Gastrocnemius medialis (tissue), 4 donors: ENCODE data around the gene CHRM2. TPM values are rescaled to one million over a fixed set of nuclear protein-coding genes. Genes with fewer than 3 reads are reported as not detected.

Experiments
- ATAC-seq, 2 donors: fragments of 150-250 bp; one replicate each; pipeline ENCODE4 v1.9.1; 2016
- DNase-seq, 2 donors: peaks; one replicate each; pipeline ENCODE4 v3.0.0-alpha.2; 2019
- H3K27ac ChIP-seq, 4 donors: fragments of 200-600 bp; sonication (generic); 1 replicate in 1 of 4; 2 replicates in 3 of 4; pipeline ENCODE4 v1.5.1; 2016 to 2018; ENCODE audit warnings: mild to moderate bottlenecking in 2 of 4, moderate library complexity in 1 of 4
- H3K27me3 ChIP-seq, 3 donors: fragments of 200-600 bp; sonication (generic) in 2 of 3; 1 replicate in 1 of 3; 2 replicates in 2 of 3; pipeline versions ENCODE4 v1.5.1 to v1.6.0; 2016 to 2019; ENCODE audit warnings: mild to moderate bottlenecking in 1 of 3, moderate library complexity in 1 of 3
- H3K36me3 ChIP-seq, 2 donors: fragments of 200-600 bp; sonication (generic) in 1 of 2; one replicate each; pipeline ENCODE4 v1.5.1; 2017 to 2018
- H3K4me1 ChIP-seq, 2 donors: fragments of 200-600 bp; sonication (generic) in 1 of 2; one replicate each; pipeline ENCODE4 v1.5.1; 2016 to 2017; ENCODE audit warnings: mild to moderate bottlenecking in 2 of 2
- H3K4me3 ChIP-seq, 4 donors: fragments of 200-600 bp; sonication (generic) in 3 of 4; 1 replicate in 1 of 4; 2 replicates in 3 of 4; pipeline ENCODE4 v1.5.1; 2016 to 2019; ENCODE audit warnings: mild to moderate bottlenecking in 2 of 4
- H3K9me3 ChIP-seq, 3 donors: fragments of 200-600 bp; sonication (generic) in 2 of 3; 1 replicate in 1 of 3; 2 replicates in 2 of 3; pipeline ENCODE4 v1.5.1; 2016 to 2019
- CTCF ChIP-seq, 5 experiments: fragments of 450-650 bp in 3 of 5; fragments of 200-600 bp in 2 of 5; sonication (generic) in 2 of 5; IDR thresholded peaks in 4 of 5; conservative IDR thresholded peaks in 1 of 5; 1 replicate in 4 of 5; 2 replicates in 1 of 5; pipeline ENCODE4 v1.5.1; 2016 to 2019; ENCODE audit warnings: antibody characterized with exemption in 5 of 5, mild to moderate bottlenecking in 3 of 5, moderate library complexity in 3 of 5
- POLR2A ChIP-seq, 2 donors: fragments of 450-650 bp; IDR thresholded peaks; one replicate each; pipeline ENCODE4 v1.6.1; 2017; ENCODE audit warnings: antibody characterized with exemption in 2 of 2, mild to moderate bottlenecking in 2 of 2, moderate library complexity in 2 of 2
- in situ Hi-C, 4 donors: fragments of 200-750 bp; cut with MboI; loops; one replicate each; pipeline versions ENCODE4 v1.15.0 to v1.8.0; 2017; ENCODE audit warnings: low sequenced_read_pairs in 4 of 4
- intact Hi-C: fragments of 100-400 bp; cut with DNase I; formaldehyde crosslinking; loops from one replicate; pipeline ENCODE4 v1.15.1; 2023; ENCODE audit warnings: low total_unique reads
- total RNA-seq, 4 donors: library from RNA; depleted of rRNA; stranded (reverse); fragments of >200 nt; gene quantifications; one replicate each; pipeline versions ENCODE4 v1.1.0 to v1.2.3, GENCODE V29; 2016

CHRM2 gene
- total RNA-seq, 4 donors from 2014 or later, result not detected

- DNase-seq (no peak), ATAC-seq (no peak)
- Histone ChIP-seq H3K9me3 (no peaks in the 10 kb centered on the region), H3K36me3 (no peaks in the 10 kb centered on the region), H3K4me3 (no peak overlapping the region), H3K27me3 (no peaks in the 10 kb centered on the region), H3K27ac (no peak overlapping the region), H3K4me1 (no peaks in the 10 kb centered on the region)
- intact Hi-C loops, result no loop called here
- TF ChIP-seq CTCF (IDR thresholded peaks at IDR 0.05 in 4 of 5, conservative IDR thresholded peaks at IDR 0.05 in 1 of 5), result no peak
- in situ Hi-C loops, result no loop called here
These were observed 108.2 kb downstream of the CHRM2 start for GRCh38 chr7:136976504-136977251.

- intact Hi-C loops, result no loop called here
- no peak for TF ChIP-seq CTCF (IDR thresholded peaks at IDR 0.05 in 4 of 5, conservative IDR thresholded peaks at IDR 0.05 in 1 of 5)
- TF ChIP-seq POLR2A (IDR thresholded peaks at IDR 0.05), result no peak
These were observed 124.9 kb downstream of the CHRM2 start for GRCh38 chr7:136993377-136993776.

DNA sequence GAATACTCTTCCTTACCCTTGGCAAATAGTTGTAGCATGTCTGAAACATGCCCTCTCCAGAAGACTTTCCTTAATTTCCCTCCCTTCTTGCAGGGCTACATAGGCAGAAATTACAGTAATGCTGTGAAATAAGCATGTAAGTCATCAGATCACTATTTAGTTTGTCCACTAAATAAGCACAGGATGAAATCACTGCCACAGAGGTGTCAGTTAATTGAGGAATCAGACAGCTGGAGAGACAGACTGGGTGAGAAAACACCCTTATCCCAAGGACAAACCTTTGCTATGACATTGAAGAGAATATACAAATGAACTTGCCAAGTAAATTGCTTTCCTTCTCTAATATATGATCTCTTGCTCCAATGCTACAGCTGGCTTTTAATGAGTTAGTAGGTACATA lies 129.3 kb downstream of the CHRM2 start:
- H3K36me3 ChIP-seq, result no peaks in the 10 kb centered on the region
- intact Hi-C loops, result no loop called here
- H3K4me3 ChIP-seq, result no peak overlapping the region
- TF ChIP-seq POLR2A (IDR thresholded peaks at IDR 0.05) (no peak), CTCF (IDR thresholded peaks at IDR 0.05 in 4 of 5, conservative IDR thresholded peaks at IDR 0.05 in 1 of 5) (no peak)
- no peak for DNase-seq
- in situ Hi-C loops, result no loop called here
- H3K27me3 ChIP-seq, result no peaks in the 10 kb centered on the region
- no peak for ATAC-seq
- H3K27ac ChIP-seq, result no peak overlapping the region
- no peaks in the 10 kb centered on the region for H3K9me3 ChIP-seq
- no peaks in the 10 kb centered on the region for H3K4me1 ChIP-seq

More at GRCh38 chr7:136993377-136993776, 124.9 kb downstream of the CHRM2 start:
- DNase-seq (no peak), ATAC-seq (no peak)
- Histone ChIP-seq H3K36me3 (no peaks in the 10 kb centered on the region), H3K9me3 (no peaks in the 10 kb centered on the region), H3K27me3 (no peaks in the 10 kb centered on the region), H3K27ac (no peak overlapping the region), H3K4me3 (no peak overlapping the region), H3K4me1 (no peaks in the 10 kb centered on the region)
- in situ Hi-C loops, result no loop called here

GRCh38 chr7:136998495-136998894 lies 130.0 kb downstream of the CHRM2 start:
- no peaks in the 10 kb centered on the region for H3K9me3 ChIP-seq
- DNase-seq (no peak), ATAC-seq (no peak)
- intact Hi-C loops (no loop called here), in situ Hi-C loops (no loop called here)
- H3K27ac ChIP-seq, result no peak overlapping the region
- no peaks in the 10 kb centered on the region for H3K27me3 ChIP-seq
- TF ChIP-seq CTCF (IDR thresholded peaks at IDR 0.05 in 4 of 5, conservative IDR thresholded peaks at IDR 0.05 in 1 of 5) (no peak), POLR2A (IDR thresholded peaks at IDR 0.05) (no peak)
- H3K4me3 ChIP-seq, result no peak overlapping the region
- no peaks in the 10 kb centered on the region for H3K4me1 ChIP-seq
- H3K36me3 ChIP-seq, result no peaks in the 10 kb centered on the region

DNA sequence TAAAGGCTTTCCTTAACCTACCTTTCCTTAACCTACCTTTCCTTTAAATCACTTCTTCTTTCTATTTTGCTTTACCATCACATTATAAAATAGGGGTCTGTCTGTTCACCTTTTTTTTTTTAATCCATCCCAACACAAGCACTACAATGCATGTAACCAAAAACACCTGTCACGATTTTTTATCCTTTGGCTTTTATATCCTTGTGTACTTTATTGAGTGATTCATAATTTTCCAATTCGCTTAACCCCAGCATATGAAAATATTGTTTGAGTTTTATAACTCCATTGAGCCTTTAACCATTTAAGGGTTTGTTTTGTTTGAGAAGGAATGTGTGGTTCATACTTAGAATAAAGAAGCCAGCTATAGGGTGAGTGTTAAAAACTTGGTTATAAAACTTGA lies 132.2 kb downstream of the CHRM2 start:
- intact Hi-C loops (no loop called here), in situ Hi-C loops (no loop called here)
- Histone ChIP-seq H3K4me3 (no peak overlapping the region), H3K27me3 (no peaks in the 10 kb centered on the region), H3K4me1 (no peaks in the 10 kb centered on the region), H3K9me3 (no peaks in the 10 kb centered on the region), H3K36me3 (no peaks in the 10 kb centered on the region), H3K27ac (no peak overlapping the region)
- DNase-seq, result no peak
- no peak for ATAC-seq
- TF ChIP-seq CTCF (IDR thresholded peaks at IDR 0.05 in 4 of 5, conservative IDR thresholded peaks at IDR 0.05 in 1 of 5), result no peak
- no peak for TF ChIP-seq POLR2A (IDR thresholded peaks at IDR 0.05)
